GM10248 (cell line): ENCODE measurements around the gene SERPINB10.

Experiments used
- CTCF ChIA-PET: fragments of 300-600 bp; sonication (Branson Sonifier 250); formaldehyde crosslinking; extraction: SDS; loops from one replicate; lab custom pipeline; 2021; ENCODE audit warnings: antibody characterized with exemption; lab: Yijun Ruan, JAX
- POLR2A ChIA-PET: fragments of 350-650 bp; sonication (Branson Sonifier 250); formaldehyde crosslinking; extraction: SDS; loops from one replicate; lab custom pipeline; 2020; ENCODE audit warnings: antibody characterized with exemption; lab: Yijun Ruan, JAX
- DNase-seq: peaks from one replicate; pipeline ENCODE4 v3.0.0; 2012; ENCODE audit errors: extremely low spot score
- TF ChIP-seq, protein P1 (sequence below): IDR thresholded peaks from 2 replicates; pipeline ENCODE4 v1.5.1; 2012; ENCODE audit warnings: mild to moderate bottlenecking, low read depth; ENCODE audit errors: extremely low read depth, missing control alignments, control extremely low read depth

SERPINB10 gene

DNA sequence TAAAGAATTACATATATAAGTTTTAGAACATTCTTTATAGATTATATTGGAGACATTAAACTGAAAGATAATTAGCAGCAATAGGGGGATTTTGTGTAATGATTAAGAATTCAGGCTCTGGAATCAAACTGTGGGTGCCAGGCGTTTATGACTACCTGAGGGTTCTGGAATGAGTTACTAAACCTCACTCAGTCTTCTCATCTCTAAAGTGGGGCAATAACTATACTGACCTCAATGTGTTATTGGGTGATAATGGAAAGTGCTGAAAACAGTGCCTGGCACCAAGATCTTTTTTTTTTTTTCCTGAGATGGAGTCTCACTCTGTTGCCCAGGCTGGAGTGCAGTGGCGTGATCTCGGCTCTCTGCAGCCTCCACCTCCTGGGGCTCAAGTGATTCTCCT, 69.3 kb downstream of the SERPINB10 start:
- ChIA-PET CTCF (interaction anchor here (0.7 to 4.8 kb wide), 5 partner anchors 8 to 41 kb away, joined by 3 to 48 read pairs (median 3); no protein-coding TSS in a partner anchor), POLR2A (no interaction called here)
- TF ChIP-seq, protein P1, sequence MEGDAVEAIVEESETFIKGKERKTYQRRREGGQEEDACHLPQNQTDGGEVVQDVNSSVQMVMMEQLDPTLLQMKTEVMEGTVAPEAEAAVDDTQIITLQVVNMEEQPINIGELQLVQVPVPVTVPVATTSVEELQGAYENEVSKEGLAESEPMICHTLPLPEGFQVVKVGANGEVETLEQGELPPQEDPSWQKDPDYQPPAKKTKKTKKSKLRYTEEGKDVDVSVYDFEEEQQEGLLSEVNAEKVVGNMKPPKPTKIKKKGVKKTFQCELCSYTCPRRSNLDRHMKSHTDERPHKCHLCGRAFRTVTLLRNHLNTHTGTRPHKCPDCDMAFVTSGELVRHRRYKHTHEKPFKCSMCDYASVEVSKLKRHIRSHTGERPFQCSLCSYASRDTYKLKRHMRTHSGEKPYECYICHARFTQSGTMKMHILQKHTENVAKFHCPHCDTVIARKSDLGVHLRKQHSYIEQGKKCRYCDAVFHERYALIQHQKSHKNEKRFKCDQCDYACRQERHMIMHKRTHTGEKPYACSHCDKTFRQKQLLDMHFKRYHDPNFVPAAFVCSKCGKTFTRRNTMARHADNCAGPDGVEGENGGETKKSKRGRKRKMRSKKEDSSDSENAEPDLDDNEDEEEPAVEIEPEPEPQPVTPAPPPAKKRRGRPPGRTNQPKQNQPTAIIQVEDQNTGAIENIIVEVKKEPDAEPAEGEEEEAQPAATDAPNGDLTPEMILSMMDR, result no peak
- no peak for DNase-seq

GRCh38 chr18:63979409-63979920, 71.7 kb downstream of the SERPINB10 start:
- peak; percentile 52 for DNase-seq
- POLR2A ChIA-PET, result no interaction called here
- CTCF ChIA-PET, result interaction anchor here (0.6 to 1.8 kb wide), 6 partner anchors 11 to 468 kb away, joined by 3 to 9 read pairs (median 4); no protein-coding TSS in a partner anchor

GRCh38 chr18:63980027-63980426, 72.3 kb downstream of the SERPINB10 start:
- TF ChIP-seq, protein P1, result no peak
- CTCF ChIA-PET, result interaction anchor here (0.6 to 1.8 kb wide), 6 partner anchors 11 to 469 kb away, joined by 3 to 9 read pairs (median 4); no protein-coding TSS in a partner anchor
- POLR2A ChIA-PET, result no interaction called here
- no peak for DNase-seq

More at GRCh38 chr18:63979409-63979920, 71.7 kb downstream of the SERPINB10 start:
- TF ChIP-seq, protein P1, result peak; percentile 86

GRCh38 chr18:63980896-63981460, 73.2 kb downstream of the SERPINB10 start:
- ChIA-PET CTCF (interaction anchor here (1.0 to 1.8 kb wide), 3 partner anchors 14 to 31 kb away, joined by 3 to 9 read pairs (median 5); no protein-coding TSS in a partner anchor), POLR2A (no interaction called here)
- DNase-seq, result no peak
- TF ChIP-seq, protein P1, result no peak

- ChIA-PET POLR2A (no interaction called here), CTCF (interaction anchor here (1.0 kb wide), 1 partner anchor 13 kb away, joined by 3 read pairs; no protein-coding TSS in a partner anchor)
- no peak for DNase-seq
- TF ChIP-seq, protein P1, result no peak
Observed at GRCh38 chr18:63981719-63982118, 74.0 kb downstream of the SERPINB10 start.

- POLR2A ChIA-PET, result no interaction called here
- CTCF ChIA-PET, result no interaction called here
- DNase-seq, result no peak
- TF ChIP-seq, protein P1, result no peak
Observed at GRCh38 chr18:63982361-63982760, 74.6 kb downstream of the SERPINB10 start.
